MCF 10A (cell line): ENCODE data around the gene STIL. TPM values are rescaled to one million over a fixed set of nuclear protein-coding genes. Genes with fewer than 3 reads are reported as not detected.

ENCODE experiments used
- BruUV-seq: library from RNA; stranded (reverse); fragments of 400-500 nt; replicated peaks from 2 replicates; lab custom pipeline; 2021; lab: Mats Ljungman, UMichigan
- CTCF ChIA-PET: fragments of 300-600 bp; sonication (Branson Sonifier 250); formaldehyde crosslinking; extraction: SDS; loops from one replicate; lab custom pipeline; 2021; ENCODE audit warnings: antibody characterized with exemption, inconsistent platforms; lab: Yijun Ruan, JAX
- POLR2A ChIA-PET: fragments of 300-600, 350-650 bp; sonication (Branson Sonifier 250); formaldehyde crosslinking; extraction: SDS; loops from one replicate; lab custom pipeline; 2020; ENCODE audit warnings: antibody characterized with exemption, inconsistent platforms; lab: Yijun Ruan, JAX
- DNase-seq: peaks from one replicate; pipeline ENCODE4 v3.0.0-alpha.2; 2018; ENCODE audit not compliant: unreplicated experiment
- H3K27ac Mint-ChIP-seq: one replicate; pipeline ENCODE4 v1.8.0; 2022; ENCODE audit warnings: mild to moderate bottlenecking, low read depth, mixed read lengths; ENCODE audit not compliant: unreplicated experiment
- H3K27me3 Mint-ChIP-seq: one replicate; pipeline ENCODE4 v1.8.0; 2022; ENCODE audit warnings: mixed read lengths; ENCODE audit not compliant: insufficient read depth, unreplicated experiment
- H3K36me3 Mint-ChIP-seq: one replicate; pipeline ENCODE4 v1.8.0; 2022; ENCODE audit warnings: mild to moderate bottlenecking, moderate library complexity, mixed read lengths; ENCODE audit not compliant: insufficient read depth, unreplicated experiment
- H3K4me1 Mint-ChIP-seq: one replicate; pipeline ENCODE4 v1.8.0; 2022; ENCODE audit warnings: mixed read lengths; ENCODE audit not compliant: insufficient read depth, unreplicated experiment
- H3K4me3 Mint-ChIP-seq: one replicate; pipeline ENCODE4 v1.8.0; 2022; ENCODE audit warnings: mild to moderate bottlenecking, moderate library complexity, mixed read lengths; ENCODE audit not compliant: unreplicated experiment
- H3K9me3 Mint-ChIP-seq: one replicate; pipeline ENCODE4 v1.8.0; 2022; ENCODE audit warnings: mixed read lengths; ENCODE audit not compliant: unreplicated experiment
- intact Hi-C: fragments of 100-400 bp; cut with micrococcal nuclease; formaldehyde crosslinking; loops from 2 replicates; pipeline ENCODE4 v1.14.1; 2022
- total RNA-seq: library from RNA; stranded (reverse); gene quantifications from 2 replicates; pipeline ENCODE4 v1.2.3, GENCODE V29; 2022
- TF ChIP-seq, protein P1 (sequence below): fragments of 200-600 bp; IDR thresholded peaks from one replicate; pipeline ENCODE4 v1.8.0; 2022; ENCODE audit warnings: antibody characterized with exemption, mild to moderate bottlenecking; ENCODE audit not compliant: unreplicated experiment

The STIL gene
- total RNA-seq, 1 experiment from 2014 or later: 12.6 TPM

DNA sequence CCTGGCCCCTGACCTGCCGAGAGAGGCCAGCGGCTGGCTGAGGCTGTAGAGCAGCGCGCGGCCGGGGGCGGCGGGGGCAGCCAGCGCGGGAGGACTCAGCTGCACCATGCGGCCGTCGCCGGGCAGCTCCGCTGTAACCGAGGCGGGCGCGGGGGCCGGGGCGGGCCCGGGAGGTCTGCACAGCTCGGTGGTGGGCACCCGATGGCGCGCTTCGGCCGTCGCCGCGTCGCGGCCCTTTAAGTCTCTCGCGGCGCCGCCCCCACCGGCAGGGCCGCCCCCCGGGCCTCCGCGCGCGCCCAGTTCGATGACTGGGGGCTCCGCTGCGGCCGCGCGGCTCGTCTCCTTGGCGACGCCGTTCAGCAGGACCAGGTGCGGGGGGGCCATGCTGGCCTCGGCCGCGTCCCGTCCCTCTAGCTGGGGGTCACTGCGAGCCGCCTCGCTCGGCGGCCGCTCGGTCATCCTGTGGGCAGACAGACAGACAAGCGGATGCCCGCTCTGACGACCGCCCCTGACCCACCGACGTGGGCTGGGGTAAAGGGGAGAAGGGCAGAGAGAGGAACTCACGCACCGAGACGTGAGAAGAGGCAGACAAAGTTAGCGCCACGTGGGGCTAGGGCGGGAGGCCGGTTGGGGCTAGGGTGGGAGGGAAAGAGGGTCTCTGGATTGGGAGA lies 88.4 kb downstream of the STIL start:
- no peaks in the 10 kb centered on the region for H3K9me3 Mint-ChIP-seq
- no peak overlapping the region for H3K4me3 Mint-ChIP-seq
- no TSS peak for BruUV-seq
- DNase-seq: no peak
- peaks cover 6% of the 10 kb centered on the region for H3K36me3 Mint-ChIP-seq
- intact Hi-C loops: no loop called here
- H3K4me1 Mint-ChIP-seq: no peaks in the 10 kb centered on the region
- TF ChIP-seq, protein P1, sequence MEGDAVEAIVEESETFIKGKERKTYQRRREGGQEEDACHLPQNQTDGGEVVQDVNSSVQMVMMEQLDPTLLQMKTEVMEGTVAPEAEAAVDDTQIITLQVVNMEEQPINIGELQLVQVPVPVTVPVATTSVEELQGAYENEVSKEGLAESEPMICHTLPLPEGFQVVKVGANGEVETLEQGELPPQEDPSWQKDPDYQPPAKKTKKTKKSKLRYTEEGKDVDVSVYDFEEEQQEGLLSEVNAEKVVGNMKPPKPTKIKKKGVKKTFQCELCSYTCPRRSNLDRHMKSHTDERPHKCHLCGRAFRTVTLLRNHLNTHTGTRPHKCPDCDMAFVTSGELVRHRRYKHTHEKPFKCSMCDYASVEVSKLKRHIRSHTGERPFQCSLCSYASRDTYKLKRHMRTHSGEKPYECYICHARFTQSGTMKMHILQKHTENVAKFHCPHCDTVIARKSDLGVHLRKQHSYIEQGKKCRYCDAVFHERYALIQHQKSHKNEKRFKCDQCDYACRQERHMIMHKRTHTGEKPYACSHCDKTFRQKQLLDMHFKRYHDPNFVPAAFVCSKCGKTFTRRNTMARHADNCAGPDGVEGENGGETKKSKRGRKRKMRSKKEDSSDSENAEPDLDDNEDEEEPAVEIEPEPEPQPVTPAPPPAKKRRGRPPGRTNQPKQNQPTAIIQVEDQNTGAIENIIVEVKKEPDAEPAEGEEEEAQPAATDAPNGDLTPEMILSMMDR: no peak
- H3K27me3 Mint-ChIP-seq: peaks cover 13% of the 10 kb centered on the region
- CTCF ChIA-PET: interaction anchor here (0.6 kb wide), 2 partner anchors 32 to 133 kb away, joined by 3 read pairs; no protein-coding TSS in a partner anchor
- no peak overlapping the region for H3K27ac Mint-ChIP-seq
- POLR2A ChIA-PET: no interaction called here

DNA sequence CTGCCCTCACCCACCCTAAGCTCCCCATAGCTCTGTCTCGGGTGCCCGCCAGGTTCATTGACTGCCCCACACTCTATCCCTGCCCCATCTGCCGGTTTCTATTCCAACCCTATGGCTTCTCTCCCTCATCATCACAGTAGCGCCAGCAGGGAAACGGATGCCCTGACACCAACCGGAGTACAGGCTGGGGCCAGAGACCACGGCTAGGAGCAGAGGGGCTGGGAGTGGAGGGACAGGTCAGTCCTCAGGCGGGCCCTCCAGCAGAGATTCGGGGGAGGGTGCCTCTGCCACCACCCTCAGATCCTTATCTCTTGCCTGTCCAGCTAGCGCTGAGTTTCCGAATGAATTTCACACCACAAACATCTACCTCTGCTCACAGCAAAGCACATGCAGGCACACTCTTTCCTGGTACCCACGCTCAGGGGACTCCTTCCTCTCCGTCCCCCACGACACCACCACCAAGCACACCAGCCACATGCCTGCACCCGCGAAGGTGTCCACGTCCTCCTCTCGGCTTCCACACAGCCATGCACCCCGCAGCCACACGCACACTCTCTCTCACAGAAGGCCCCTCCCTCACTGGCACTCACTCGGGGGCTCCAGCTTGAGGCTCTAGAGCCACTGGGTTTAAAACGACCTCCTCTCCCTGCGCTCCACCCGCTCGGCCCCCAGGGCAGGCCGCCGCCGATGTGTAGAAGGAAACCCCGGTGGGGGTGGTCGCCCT lies 89.1 kb downstream of the STIL start:
- POLR2A ChIA-PET: no interaction called here
- no TSS peak for BruUV-seq
- no peak for DNase-seq
- H3K4me3 Mint-ChIP-seq: no peak overlapping the region
- CTCF ChIA-PET: interaction anchor here (0.6 kb wide), 1 partner anchor 133 kb away, joined by 3 read pairs; no protein-coding TSS in a partner anchor
- H3K9me3 Mint-ChIP-seq: no peaks in the 10 kb centered on the region
- peaks cover 6% of the 10 kb centered on the region for H3K27me3 Mint-ChIP-seq
- no peaks in the 10 kb centered on the region for H3K4me1 Mint-ChIP-seq
- intact Hi-C loops: no loop called here
- H3K27ac Mint-ChIP-seq: no peak overlapping the region
- peaks cover 6% of the 10 kb centered on the region for H3K36me3 Mint-ChIP-seq
- TF ChIP-seq, protein P1: no peak

DNA sequence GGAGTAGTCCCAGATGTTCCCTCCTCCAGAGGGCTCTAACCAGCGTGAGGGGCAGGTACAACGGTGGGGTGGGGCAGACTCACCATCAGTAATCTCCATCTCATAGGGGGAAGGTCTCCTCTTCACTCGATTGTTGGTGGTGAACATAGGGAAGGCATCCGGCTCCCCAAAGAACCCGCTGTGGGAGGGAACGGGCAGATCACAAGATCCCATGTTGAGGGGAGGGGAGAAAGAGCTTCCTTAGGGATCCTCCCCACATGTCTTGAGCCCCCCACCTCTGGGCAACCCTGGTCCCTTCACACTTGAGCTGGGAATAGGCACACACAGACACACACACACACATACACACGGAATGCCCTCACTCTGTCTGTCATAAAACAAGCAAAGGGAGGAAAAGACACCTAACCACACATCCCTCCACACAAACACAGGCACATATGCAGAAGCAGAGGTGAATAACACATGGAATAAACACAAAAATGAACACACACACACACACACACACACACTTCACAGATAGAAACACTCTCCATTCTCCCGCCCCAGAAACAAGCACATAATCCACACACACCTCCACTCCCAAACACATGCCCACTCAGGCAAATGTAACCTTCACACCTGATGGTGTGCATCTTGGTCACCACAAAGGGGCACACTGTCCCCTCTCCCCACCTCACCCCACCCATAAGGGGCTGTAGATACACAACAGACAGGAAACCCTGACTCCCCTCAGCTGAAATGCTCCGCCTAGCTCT lies 89.8 kb downstream of the STIL start:
- Mint-ChIP-seq H3K36me3 (peaks cover 6% of the 10 kb centered on the region), H3K4me3 (no peak overlapping the region), H3K27ac (no peak overlapping the region), H3K9me3 (no peaks in the 10 kb centered on the region), H3K4me1 (no peaks in the 10 kb centered on the region), H3K27me3 (no peaks in the 10 kb centered on the region)
- ChIA-PET POLR2A (no interaction called here), CTCF (interaction anchor here (0.7 kb wide), 1 partner anchor 24 kb away, joined by 5 read pairs; no protein-coding TSS in a partner anchor)
- no TSS peak for BruUV-seq
- intact Hi-C loops: no loop called here
- TF ChIP-seq, protein P1: no peak
- DNase-seq: no peak
